Omental fat pad (tissue), 4 donors: ENCODE data around the gene NXPH2. TPM values are rescaled to one million over a fixed set of nuclear protein-coding genes. Genes with fewer than 3 reads are reported as not detected.
A peak's percentile ranks its signal among the peaks of the same experiment; 100 is the strongest.

Source experiments
- ATAC-seq: fragments of 150-250 bp; one replicate; pipeline ENCODE4 v1.9.1; 2016; ENCODE audit warnings: mild to moderate bottlenecking, moderate library complexity; ENCODE audit not compliant: low FRiP score
- DNase-seq: peaks from one replicate; pipeline ENCODE4 v3.0.0-alpha.2; 2019; ENCODE audit warnings: low spot score
- total RNA-seq, 4 donors: library from RNA; depleted of rRNA; stranded (reverse); fragments of >200 nt; gene quantifications; one replicate each; pipeline ENCODE4 v1.1.0, GENCODE V29; 2016
- TF ChIP-seq, protein P1 (sequence below), 3 donors: fragments of 450-650 bp; IDR thresholded peaks; one replicate each; pipeline ENCODE4 v1.5.1; 2016 to 2017; ENCODE audit warnings: antibody characterized with exemption in 3 of 3, mild to moderate bottlenecking in 3 of 3, moderate library complexity in 2 of 3

Gene NXPH2
- total RNA-seq, 4 donors from 2014 or later = 0.37 to 2.1 TPM; not detected in 2

- TF ChIP-seq, protein P1, sequence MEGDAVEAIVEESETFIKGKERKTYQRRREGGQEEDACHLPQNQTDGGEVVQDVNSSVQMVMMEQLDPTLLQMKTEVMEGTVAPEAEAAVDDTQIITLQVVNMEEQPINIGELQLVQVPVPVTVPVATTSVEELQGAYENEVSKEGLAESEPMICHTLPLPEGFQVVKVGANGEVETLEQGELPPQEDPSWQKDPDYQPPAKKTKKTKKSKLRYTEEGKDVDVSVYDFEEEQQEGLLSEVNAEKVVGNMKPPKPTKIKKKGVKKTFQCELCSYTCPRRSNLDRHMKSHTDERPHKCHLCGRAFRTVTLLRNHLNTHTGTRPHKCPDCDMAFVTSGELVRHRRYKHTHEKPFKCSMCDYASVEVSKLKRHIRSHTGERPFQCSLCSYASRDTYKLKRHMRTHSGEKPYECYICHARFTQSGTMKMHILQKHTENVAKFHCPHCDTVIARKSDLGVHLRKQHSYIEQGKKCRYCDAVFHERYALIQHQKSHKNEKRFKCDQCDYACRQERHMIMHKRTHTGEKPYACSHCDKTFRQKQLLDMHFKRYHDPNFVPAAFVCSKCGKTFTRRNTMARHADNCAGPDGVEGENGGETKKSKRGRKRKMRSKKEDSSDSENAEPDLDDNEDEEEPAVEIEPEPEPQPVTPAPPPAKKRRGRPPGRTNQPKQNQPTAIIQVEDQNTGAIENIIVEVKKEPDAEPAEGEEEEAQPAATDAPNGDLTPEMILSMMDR (IDR thresholded peaks at IDR 0.05) = no peak
- ATAC-seq (no peak), DNase-seq (no peak)
These were observed 66.7 kb downstream of the NXPH2 start for GRCh38 chr2:138713504-138713903.

DNA sequence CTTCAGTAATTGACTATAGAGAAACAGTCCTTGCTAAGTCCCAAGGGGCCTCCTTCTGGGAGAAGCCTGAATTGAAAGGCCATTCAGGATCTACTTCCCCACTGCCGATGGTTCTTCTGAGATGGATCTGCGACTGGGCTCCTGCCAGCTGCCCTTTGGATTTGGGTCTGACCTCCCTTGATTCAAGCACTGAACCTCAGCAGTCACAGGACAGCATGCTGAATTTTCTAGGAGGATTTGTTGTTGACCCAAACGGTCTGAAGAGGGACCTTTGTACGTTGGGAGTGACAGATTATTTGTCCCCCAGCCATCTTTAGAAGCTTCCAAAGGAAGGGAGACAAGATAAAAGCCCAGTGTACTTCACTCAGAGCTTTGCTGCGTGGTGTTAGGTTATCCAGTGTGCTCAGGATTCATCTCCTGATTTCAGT is 67.1 kb downstream of the NXPH2 start:
- TF ChIP-seq, protein P1 (IDR thresholded peaks at IDR 0.05) = no peak
- no peak for DNase-seq
- ATAC-seq = no peak

DNA sequence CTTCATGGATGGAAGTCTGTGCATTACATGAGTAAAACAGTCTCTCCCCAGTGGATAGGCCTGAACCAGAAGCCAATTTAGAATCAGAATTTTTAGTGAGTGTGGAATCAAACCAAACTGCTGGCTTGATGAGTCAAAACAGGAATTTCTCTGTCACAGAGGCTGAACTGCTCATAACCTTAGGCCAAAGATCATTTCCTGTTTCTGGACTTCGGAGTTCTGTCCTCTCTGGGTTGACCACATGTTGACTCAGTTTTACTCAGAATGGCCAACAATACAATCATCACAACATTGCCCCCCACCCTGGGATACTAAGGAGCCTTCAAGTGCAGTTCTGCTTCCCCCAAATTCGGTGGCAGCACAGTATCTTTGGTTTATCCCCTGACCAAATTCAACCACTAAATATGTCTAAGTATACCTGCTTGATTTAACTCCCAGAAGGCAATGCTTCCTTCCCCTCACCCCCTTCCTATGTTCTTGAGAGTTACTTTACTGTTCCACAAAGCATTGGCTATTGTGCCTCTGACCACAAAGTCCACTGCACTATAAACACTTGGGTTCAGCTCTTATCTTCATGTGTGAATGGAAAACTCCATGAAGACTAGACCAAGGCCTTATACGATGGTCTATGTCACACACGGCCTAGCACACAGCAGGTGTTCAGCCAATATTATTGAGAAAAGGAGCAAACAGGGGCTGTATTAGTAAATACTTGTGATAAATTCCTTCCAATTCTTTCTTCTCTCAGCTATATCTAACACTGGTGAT is 67.8 kb downstream of the NXPH2 start:
- TF ChIP-seq, protein P1 (IDR thresholded peaks at IDR 0.05) = no peak
- DNase-seq (no peak), ATAC-seq (no peak)

- no peak for ATAC-seq
- TF ChIP-seq, protein P1 (IDR thresholded peaks at IDR 0.05) = no peak
- DNase-seq = no peak
These were observed 68.4 kb downstream of the NXPH2 start for GRCh38 chr2:138711812-138712211.

GRCh38 chr2:138708682-138709241 is 71.4 kb downstream of the NXPH2 start:
- ATAC-seq (no peak), DNase-seq (no peak)
- TF ChIP-seq, protein P1 (IDR thresholded peaks at IDR 0.05) = no peak

DNA sequence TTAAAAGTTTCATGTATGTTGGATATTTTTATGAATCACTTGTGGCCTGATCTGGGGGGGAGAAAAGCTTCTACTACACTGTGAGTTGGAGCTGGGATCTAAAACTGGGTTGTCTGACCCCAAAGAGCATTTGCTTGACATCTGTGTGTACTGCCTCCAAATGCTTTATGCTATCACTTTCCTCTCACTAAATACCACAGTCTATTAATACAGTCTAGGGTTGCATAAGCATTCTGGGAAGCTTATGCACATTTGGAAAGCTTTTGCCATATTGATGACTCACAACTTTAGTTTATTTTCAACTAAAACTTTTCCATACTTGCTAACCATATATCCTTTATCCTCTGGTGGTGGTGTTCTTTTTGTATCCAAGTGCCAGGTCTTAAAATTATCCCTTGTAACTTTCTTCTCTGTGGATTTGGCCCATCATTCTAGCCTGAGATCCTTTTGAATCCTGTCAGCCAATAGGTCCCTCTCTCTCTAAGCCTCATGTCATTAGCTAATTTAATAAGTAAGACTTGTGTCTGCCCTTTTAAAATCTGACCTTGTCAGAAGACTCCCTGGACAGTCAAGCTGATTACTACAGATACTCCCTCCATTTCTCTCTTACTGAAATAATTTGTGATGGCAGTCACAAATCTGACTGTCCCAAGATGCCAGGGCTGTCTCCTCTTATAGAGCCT is 72.7 kb downstream of the NXPH2 start:
- ATAC-seq (peak; percentile 90), DNase-seq (no peak)
- TF ChIP-seq, protein P1 (IDR thresholded peaks at IDR 0.05) = no peak
